ENCODE results near the gene TRIM43.
"Not testable (repeated sequence)": the region's sequence is repeated elsewhere in the genome, so short reads cannot be mapped to it uniquely, and the experiment has no call there.

TRIM43 gene

DNA sequence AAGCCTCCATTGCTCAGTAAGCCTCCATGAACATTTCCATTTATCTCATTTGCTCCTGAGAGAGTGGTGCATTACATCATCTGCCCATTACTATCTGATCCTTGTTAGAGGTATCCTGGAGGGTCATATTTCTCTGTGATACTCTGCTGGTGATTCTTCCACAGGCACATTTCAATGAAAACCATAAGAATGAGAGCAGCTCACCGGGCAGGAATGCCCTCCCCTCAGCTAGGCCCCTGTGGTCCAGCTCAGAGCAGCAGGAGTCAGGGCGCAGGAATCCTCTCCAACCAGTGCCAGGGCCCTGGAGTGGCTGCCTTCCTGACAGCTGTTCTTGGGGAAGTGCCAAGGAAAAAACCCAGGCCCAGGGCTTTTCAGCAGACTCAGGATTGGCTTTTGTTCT, 50.0 kb downstream of the TRIM43 start:
- not testable (repeated sequence) for DNase-seq

DNA sequence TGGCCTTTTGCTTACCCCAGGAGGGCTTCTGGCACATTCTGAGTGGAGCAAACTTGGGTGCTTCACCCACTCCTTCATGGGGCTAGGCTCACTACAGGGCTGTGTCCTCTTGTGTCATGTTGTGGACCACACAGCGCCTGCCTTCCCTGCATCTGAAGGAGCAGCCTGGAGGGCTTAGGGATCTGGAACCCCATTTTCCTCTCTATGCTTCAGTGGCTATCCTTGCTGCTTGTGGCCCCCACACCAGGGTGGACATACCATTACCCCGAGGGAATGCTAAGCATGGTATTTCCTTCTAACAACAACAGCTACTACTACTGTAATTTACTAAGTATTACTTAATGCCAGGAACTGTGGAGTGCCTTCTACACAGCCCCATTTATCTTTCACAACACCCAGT, 50.6 kb downstream of the TRIM43 start:
- DNase-seq, result not testable (repeated sequence)

DNA sequence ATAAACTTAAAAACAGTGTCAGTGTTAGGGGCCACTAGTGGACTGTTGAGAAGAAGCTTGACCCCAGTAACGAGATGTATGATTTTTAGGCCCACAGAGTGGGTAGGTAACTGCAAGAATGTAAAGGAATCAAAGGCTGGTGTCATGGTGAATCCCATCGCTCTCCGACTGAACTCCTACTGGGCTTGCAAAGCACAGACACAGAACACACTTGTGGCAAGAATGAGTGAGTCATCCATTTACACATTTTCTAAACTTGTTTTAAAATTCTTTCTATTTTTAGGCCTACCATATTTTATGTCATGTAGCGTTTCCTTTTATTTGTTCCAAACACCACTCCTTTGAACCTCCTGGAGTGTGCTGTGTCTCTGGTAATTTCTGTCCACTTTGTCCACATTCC, 51.1 kb downstream of the TRIM43 start:
- DNase-seq, result not testable (repeated sequence)

DNA sequence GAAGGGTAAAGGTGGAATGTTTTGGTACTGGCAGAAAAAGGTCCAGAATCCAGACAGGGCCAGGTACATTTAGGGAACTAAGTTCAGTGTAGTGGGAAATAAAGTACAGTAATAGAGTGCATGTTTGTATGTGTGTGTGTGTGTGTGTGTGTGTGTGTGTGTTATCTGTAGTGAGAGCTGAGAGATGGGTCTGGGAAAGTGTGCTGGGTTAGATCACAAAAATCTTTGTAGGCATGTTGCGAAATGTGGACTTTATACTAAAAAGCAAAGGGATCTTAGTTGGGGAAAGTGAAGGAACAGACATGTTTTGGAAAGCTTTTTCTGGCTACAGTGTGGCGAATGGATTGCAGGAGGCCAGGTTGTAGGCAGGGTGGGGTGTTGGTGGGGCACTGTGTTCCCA, 53.5 kb downstream of the TRIM43 start:
- not testable (repeated sequence) for DNase-seq

DNA sequence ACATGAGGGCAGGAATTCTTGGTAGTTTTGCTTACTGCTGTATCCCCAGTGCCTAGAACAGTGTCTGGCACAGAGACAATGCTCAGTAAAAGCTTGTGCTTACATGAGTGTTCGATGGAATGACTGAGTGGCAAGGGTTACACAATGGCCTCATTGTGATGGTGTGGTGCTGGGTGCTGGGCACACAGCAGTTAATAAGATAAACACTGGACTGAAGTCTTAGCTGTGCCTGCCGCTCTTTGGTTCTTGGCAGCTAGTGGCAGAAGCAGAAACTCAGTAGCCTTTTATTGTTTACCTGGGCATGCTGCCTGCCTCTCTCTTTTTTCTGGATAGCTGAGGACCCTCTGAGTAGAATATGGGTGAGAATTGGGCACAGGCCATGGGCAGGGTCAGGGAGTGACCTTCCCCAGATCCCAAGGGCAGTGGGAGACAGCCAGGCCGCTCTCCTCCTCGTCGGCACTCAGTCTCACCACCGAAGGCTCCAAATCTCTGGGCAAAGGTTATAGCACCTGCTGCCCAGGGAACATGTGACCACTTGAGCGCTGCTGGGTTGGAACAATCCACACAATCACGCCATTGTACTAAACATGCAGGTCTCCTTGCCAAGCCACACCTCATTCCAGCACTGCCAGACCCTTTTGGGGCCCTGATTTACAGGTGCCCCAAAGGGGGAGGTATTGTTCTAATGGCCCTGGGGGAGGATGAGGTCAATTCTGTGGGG, 54.6 kb downstream of the TRIM43 start:
- DNase-seq, result not testable (repeated sequence)

DNA sequence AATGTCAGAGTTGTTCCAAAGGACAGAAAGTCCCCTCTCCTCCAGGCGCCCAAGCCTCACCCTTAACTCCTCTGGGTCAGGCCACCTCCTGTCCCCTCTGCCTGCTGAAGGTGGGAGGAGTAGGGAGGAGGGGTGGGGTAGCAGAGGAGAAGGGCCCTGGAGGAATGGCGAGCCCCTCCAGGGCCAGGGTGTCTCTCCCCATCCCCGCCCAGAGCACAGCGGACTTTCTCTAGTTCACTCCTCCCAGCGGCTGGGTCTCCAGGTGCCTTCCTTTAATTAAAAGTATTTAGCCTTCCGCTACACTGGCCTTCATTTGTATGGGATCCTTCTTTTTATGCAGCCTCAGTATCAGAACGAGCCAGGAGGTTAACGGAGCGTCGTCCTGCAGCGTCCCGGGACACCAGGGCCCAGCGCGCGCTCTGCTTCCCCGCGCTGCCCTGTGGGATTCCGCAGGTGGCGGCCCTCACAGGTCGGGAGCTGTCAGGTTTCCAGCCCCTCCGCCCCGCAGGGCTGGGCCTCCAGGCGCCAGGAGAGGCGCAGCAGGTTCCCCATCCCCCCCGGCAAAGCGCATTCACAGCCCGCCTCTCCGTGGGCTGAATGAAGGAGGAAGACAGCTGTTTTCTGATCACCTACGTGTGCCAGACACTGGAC, 57.2 kb downstream of the TRIM43 start:
- not testable (repeated sequence) for DNase-seq
